ENCODE measurements around the gene PTPRG.
"Not testable (repeated sequence)": the region's sequence is repeated elsewhere in the genome, so short reads cannot be mapped to it uniquely, and the experiment has no call there.

PTPRG gene

GRCh38 chr3:61729038-61729634, 167.8 kb downstream of the PTPRG start:
- no peak for DNase-seq

DNA sequence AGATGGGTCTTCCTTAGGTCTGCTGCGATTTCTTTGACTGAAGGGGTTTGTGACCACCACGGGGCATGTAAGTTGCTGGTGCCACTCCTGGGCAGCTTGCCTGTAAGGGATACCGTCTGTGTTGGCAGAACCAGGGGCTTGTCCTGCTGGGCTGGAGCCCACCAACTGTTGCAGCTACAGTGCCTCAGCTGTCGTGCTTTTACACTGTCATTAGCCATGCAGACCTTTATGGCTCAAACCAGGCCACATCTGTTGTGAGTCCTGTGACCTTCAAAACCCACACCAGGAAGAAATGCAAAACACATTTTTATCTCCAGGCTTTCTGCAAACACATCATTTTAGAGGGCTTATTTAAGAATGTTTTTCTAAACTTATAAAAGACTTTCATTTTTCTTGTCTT, 168.7 kb downstream of the PTPRG start:
- DNase-seq = no peak

- DNase-seq = no peak
Measured at GRCh38 chr3:61730577-61731231, 169.3 kb downstream of the PTPRG start.

DNA sequence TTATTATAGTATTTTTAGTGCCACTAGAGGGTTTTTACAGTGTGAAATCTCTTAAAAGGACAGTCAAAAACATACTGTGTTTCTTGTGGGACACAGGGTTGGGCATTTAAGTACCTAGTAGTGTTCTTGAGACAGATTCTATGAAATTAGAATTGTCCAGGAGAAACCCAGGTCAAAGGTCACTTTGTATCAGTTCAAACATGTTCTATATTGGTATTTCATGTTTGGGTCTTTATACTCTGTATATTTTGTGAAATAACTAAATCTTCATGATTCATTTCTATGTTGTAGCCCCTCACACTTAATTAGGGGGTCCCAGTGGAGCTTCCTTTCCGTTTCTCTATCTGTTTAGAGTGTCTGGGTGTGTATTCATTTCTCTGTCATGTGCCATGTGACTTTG, 171.6 kb downstream of the PTPRG start:
- no peak for DNase-seq

DNA sequence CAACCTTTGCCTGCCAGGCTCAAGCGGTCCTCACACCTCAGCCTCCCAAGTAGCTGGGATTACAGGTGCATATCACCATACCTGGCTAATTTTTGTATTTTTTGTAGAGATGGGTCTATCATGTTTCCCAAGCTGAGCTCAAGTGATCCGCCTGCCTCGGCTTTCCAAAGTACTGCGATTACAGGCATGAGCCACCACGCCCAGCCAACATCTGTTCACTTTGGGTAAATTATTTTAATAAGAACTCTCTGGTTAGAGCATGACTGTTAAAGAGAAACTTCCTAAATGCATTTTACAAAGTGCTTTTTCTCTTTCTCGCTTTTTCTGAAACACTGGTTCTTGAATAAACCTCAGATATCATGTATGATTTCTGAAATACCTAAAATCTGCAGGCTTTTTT, 172.5 kb downstream of the PTPRG start:
- no peak for DNase-seq

GRCh38 chr3:61734749-61735686, 173.6 kb downstream of the PTPRG start:
- DNase-seq = no peak

GRCh38 chr3:61736506-61736905, 175.1 kb downstream of the PTPRG start:
- DNase-seq = no peak

DNA sequence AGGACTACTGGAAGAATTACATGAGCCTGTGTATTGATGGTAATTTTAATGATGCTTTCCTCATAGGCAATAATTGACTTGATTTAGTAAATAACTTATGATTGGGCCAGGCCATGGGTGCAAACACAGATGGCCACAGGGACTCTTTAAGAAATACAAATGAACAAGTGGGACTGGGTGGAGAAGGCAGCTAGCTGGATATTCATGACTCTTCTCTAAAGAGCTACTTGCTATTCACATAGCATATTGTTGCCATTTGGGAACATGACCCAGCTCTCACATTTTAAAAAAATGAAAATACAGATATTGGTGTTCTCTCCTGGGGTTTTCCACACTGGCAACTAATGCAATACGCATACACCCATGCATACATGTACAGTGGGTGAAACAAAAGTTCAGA, 178.3 kb downstream of the PTPRG start:
- DNase-seq = no peak

- DNase-seq = no peak
Measured at GRCh38 chr3:61740494-61740893, 179.1 kb downstream of the PTPRG start.

GRCh38 chr3:61741551-61741950, 180.2 kb downstream of the PTPRG start:
- no peak for DNase-seq

- no peak for DNase-seq
Measured at GRCh38 chr3:61742006-61742405, 180.6 kb downstream of the PTPRG start.

DNA sequence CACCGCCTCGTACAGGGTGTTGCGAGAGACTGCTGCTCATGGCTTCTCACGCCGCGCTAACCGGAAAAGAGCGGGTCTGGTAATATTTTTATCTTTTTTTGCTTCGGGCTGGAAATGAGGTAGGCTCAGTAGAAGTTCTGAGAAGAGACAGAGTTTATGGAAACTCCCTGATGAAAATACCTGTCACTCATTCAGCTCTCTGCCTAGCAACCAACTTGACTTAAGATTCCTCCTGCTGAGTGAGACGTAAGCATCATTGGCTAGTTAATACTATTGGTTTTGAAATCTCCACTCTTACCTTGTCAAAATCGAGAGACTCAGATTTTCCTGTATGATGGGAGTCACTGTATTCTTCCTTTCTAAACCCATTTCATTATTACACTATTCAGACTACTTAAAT, 181.7 kb downstream of the PTPRG start:
- DNase-seq = no peak

DNA sequence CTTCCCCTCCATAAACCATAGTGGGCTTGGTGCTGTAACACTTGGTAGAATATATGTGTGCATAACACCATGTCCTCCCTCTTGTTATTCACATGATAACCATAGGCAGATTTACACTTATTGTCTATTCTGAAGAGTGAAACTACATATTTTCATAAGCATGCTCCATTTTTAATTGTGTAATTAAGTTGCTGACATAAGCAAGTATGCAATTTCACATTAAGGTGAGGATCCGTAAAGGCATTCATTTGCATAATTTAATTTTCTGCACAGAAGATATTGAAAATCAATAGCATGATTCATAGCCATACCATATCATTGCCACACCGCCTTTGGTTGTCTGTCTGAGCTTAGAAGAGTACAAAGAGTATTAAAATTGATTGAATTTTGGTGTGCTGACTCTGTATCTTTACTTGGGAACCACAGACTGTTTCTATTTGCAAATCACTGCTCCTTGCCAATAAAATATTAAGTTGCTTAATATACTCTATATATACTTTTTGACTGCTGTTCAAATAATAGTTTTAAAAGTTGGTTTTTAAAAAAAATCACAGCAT, 182.4 kb downstream of the PTPRG start:
- no peak for DNase-seq

GRCh38 chr3:61748288-61748687, 186.9 kb downstream of the PTPRG start:
- DNase-seq = no peak

- DNase-seq = no peak
Measured at GRCh38 chr3:61750766-61751165, 189.4 kb downstream of the PTPRG start.

DNA sequence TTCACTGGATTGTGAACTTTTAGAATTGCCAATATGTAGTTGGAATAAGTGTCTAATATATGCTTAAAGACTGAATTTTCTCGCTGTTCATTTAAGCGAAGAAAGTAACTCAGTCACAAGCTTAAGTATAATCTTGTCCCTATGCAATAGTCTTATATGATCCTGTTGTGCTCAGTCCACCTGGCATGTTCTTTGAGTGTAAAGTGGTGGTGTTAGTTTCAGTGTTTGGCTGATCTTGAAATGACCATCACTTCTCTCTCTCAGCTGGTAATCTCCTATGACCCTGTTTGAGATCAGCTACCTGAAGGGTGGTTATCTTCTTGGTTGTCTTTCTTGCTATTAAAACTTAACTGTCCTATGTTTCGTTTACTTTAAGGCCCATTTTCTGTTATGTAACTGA, 197.5 kb downstream of the PTPRG start:
- DNase-seq = no peak

DNA sequence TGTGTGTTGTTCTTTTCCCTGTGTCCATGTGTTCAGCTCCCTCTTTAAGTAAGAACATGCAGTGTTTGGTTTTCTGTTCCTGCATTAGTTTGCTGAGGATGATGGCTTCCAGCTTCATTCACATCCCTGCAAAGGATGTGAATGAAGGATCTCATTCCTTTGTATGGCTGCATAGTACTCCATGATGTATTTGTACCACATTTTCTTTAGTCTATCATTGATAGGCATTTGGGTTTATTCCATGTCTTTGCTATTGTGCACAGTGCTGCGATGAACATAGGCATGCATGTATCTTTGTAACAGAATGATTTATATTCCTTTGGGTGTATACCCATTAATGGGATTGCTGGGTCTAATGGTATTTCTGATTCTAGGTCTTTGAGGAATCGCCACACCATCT, 199.4 kb downstream of the PTPRG start:
- DNase-seq = not testable (repeated sequence)

DNA sequence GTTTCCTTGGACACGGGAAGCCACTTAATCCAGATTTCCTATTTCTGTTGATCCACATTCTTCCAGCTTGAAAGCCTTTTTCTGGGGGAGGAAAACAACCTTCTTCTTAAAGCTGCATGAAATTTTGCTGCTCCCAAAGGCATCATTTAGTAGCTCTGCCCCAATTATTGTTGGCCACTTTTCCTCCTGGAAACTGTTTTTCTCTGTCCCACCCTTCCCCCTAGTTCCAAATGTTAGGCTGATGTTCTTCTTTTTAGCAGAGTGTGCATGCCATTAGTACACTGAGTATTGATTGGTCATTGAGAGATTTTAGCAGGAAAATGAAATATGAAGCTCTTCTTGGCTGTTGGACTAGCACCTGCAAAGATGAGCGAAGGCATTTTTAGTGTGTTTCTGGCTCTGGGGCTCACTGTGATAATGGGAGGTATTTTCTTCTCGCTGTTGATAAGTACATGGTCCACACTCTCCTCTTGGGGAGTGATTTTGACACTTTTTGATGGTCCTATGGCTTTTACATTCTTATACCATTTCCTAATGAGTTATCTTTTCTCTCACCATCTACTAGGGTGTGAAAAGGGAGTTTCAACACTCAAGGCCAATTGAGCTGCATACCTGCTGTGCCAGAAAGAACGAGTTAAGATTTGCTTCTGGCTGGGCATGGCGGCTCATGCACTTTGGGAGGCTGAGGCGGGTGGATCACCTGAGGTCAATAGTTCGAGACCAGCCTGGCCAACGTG, 200.5 kb downstream of the PTPRG start:
- no peak for DNase-seq

GRCh38 chr3:61765157-61765876, 203.9 kb downstream of the PTPRG start:
- no peak for DNase-seq

- no peak for DNase-seq
Measured at GRCh38 chr3:61768284-61769037, 207.1 kb downstream of the PTPRG start.

DNA sequence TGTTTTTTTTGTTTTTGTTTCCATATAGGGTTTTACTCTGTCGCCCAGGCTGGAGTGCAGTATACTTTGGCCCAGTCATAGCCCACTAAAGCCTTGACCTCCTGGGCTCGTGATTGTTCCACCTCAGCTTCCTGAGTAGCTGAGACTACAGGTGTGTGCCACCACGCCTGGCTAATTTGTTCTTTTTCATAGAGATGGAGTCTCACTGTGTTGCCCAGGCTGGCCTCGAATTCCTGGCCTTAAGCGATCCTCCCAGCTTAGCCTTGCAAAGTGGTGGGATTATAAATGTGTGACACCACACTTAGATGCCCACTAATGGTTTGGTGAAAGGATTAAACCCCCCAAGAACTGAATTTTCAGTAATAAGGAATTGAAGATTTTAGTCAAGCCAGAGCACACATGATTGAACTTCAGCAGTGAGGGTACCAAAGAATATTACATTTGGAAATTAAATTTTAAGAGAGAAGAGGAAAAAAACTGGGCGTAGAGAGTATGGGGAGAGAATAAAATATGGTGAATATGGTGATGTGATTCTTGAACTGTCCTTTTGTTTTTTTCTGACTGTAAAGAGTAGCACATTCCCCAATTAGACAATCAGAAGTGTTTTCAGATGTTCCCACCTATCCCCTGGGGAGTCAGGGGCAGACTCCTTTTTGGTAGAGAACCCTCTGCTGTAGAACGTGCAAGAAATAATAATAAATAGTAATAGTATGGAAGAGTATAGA, 208.1 kb downstream of the PTPRG start:
- DNase-seq = no peak

Measured in NCI-H774 (cell line).